ENCODE measurements around the gene DDX54. TPM values are rescaled to one million over a fixed set of nuclear protein-coding genes. Genes with fewer than 3 reads are reported as not detected.

DDX54 gene
- total RNA-seq, 1 donor from 2014 or later, result 97.0 TPM

- Histone ChIP-seq H3K27me3 (no peaks in the 10 kb centered on the region), H3K9me3 (no peaks in the 10 kb centered on the region), H3K27ac (no peak overlapping the region), H3K36me3 (peaks cover 69 to 73% of the 10 kb centered on the region in 2 donors), H3K4me1 (no peaks in the 10 kb centered on the region), H3K4me3 (no peak overlapping the region)
- intact Hi-C loops (cut with DNase I), result no loop called here
- DNase-seq (ENCODE audit: low spot score in 2 of 2), result no peak
- TF ChIP-seq, protein P1, sequence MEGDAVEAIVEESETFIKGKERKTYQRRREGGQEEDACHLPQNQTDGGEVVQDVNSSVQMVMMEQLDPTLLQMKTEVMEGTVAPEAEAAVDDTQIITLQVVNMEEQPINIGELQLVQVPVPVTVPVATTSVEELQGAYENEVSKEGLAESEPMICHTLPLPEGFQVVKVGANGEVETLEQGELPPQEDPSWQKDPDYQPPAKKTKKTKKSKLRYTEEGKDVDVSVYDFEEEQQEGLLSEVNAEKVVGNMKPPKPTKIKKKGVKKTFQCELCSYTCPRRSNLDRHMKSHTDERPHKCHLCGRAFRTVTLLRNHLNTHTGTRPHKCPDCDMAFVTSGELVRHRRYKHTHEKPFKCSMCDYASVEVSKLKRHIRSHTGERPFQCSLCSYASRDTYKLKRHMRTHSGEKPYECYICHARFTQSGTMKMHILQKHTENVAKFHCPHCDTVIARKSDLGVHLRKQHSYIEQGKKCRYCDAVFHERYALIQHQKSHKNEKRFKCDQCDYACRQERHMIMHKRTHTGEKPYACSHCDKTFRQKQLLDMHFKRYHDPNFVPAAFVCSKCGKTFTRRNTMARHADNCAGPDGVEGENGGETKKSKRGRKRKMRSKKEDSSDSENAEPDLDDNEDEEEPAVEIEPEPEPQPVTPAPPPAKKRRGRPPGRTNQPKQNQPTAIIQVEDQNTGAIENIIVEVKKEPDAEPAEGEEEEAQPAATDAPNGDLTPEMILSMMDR (IDR thresholded peaks at IDR 0.05), result no peak
Observed at GRCh38 chr12:113159937-113160336, 25.3 kb downstream of the DDX54 start.

- Histone ChIP-seq H3K4me1 (peaks cover 0 to 4% of the 10 kb centered on the region in 2 donors), H3K27me3 (no peaks in the 10 kb centered on the region), H3K27ac (no peak overlapping the region), H3K36me3 (peaks cover 58 to 60% of the 10 kb centered on the region in 2 donors), H3K9me3 (no peaks in the 10 kb centered on the region), H3K4me3 (no peak overlapping the region)
- TF ChIP-seq, protein P1 (IDR thresholded peaks at IDR 0.05), result no peak
- intact Hi-C loops (cut with DNase I), result no loop called here
- DNase-seq (ENCODE audit: low spot score in 2 of 2), result no peak
Observed at GRCh38 chr12:113158439-113159203, 26.7 kb downstream of the DDX54 start.

DNA sequence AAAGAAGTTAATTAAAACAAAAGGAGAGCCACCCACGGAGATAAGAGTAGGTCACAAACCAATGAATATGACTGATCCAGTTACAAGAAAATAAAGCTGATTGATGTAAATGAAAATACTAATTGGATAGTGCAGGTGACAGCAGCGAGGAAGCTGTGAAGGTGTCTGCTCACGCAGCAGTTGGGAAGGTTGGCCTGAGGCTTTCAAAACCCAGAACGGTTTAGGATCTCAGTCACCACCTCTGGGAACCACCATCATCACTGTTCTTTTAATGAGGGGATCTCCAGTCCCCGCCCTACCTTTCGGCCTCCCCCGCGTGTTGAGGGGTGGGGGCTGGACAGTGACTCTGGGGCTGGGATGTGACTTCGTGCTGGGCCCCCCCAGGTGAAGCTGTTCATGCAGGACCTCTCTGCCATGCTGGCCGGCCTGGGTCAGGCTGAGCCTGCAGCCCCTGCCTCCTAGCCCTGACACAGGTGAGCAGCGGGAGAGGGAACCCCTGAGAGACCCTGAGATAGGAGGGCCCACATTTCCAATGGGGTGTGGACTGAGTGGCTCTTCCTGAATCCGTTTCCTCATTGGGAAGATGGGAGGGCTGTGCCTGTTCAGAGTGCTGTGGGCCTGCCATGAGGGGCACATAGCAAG is 27.9 kb downstream of the DDX54 start:
- no peak for DNase-seq (ENCODE audit: low spot score in 2 of 2)
- Histone ChIP-seq H3K27me3 (no peaks in the 10 kb centered on the region), H3K4me3 (no peak overlapping the region), H3K27ac (no peak overlapping the region), H3K4me1 (peaks cover 0 to 9% of the 10 kb centered on the region in 2 donors), H3K36me3 (peaks cover 46 to 47% of the 10 kb centered on the region in 2 donors), H3K9me3 (no peaks in the 10 kb centered on the region)
- TF ChIP-seq, protein P1 (IDR thresholded peaks at IDR 0.05), result no peak
- intact Hi-C loops (cut with DNase I), result no loop called here

DNA sequence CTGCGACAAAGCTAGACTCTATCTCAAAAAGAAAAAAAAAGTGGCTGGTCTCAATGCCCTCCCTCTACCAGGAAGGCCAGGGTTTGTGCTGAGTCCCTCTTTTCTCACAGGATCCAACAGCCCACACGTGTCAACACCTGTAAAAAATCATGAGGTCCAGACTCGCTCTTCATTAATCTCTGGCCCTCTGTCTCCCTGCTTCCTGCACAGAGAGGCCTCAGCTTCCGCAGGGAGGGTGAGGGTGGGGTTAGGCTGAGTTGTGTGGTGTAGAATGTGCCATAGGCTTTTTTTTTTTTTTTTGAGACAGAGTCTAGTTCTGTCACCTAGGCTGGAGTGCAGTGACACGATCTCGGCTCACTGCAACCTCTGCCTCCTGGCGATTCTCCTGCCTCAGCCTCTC is 29.6 kb downstream of the DDX54 start:
- Histone ChIP-seq H3K4me3 (no peak overlapping the region), H3K27me3 (no peaks in the 10 kb centered on the region), H3K27ac (no peak overlapping the region), H3K4me1 (peaks cover 0 to 9% of the 10 kb centered on the region in 2 donors), H3K9me3 (no peaks in the 10 kb centered on the region), H3K36me3 (peaks cover 30 to 32% of the 10 kb centered on the region in 2 donors)
- TF ChIP-seq, protein P1 (IDR thresholded peaks at IDR 0.05), result no peak
- intact Hi-C loops (cut with DNase I), result no loop called here
- DNase-seq (ENCODE audit: low spot score in 2 of 2), result no peak

GRCh38 chr12:113155060-113155459 is 30.2 kb downstream of the DDX54 start:
- peaks cover 24 to 26% of the 10 kb centered on the region in 2 donors for H3K36me3 ChIP-seq
- H3K27ac ChIP-seq, result no peak overlapping the region
- H3K27me3 ChIP-seq, result no peaks in the 10 kb centered on the region
- no peaks in the 10 kb centered on the region for H3K9me3 ChIP-seq
- TF ChIP-seq, protein P1 (IDR thresholded peaks at IDR 0.05), result no peak
- peak overlapping the region in 1 of 2 donors; percentile 39 for H3K4me3 ChIP-seq
- intact Hi-C loops (cut with DNase I), result no loop called here
- DNase-seq (ENCODE audit: low spot score in 2 of 2), result no peak
- H3K4me1 ChIP-seq, result peaks cover 0 to 9% of the 10 kb centered on the region in 2 donors
